ENCODE data around the gene PALLD.

The PALLD gene

GRCh38 chr4:168844353-168845049 lies 347.6 kb downstream of the PALLD start:
- DNase-seq (ENCODE audit: low read depth in 1 of 2, low spot score in 1 of 2) = no peak

GRCh38 chr4:168845897-168846296 lies 349.0 kb downstream of the PALLD start:
- no peak for DNase-seq (ENCODE audit: low read depth in 1 of 2, low spot score in 1 of 2)

GRCh38 chr4:168846414-168846813 lies 349.6 kb downstream of the PALLD start:
- DNase-seq (ENCODE audit: low read depth in 1 of 2, low spot score in 1 of 2) = no peak

- no peak for DNase-seq (ENCODE audit: low read depth in 1 of 2, low spot score in 1 of 2)
Measured at GRCh38 chr4:168847771-168848502, 351.1 kb downstream of the PALLD start.

GRCh38 chr4:168849030-168849675 lies 352.3 kb downstream of the PALLD start:
- DNase-seq (ENCODE audit: low read depth in 1 of 2, low spot score in 1 of 2) = no peak

- no peak for DNase-seq (ENCODE audit: low read depth in 1 of 2, low spot score in 1 of 2)
Measured at GRCh38 chr4:168849997-168850396, 353.1 kb downstream of the PALLD start.

- no peak for DNase-seq (ENCODE audit: low read depth in 1 of 2, low spot score in 1 of 2)
Measured at GRCh38 chr4:168852387-168852786, 355.5 kb downstream of the PALLD start.

- no peak for DNase-seq (ENCODE audit: low read depth in 1 of 2, low spot score in 1 of 2)
Measured at GRCh38 chr4:168852933-168853713, 356.3 kb downstream of the PALLD start.

GRCh38 chr4:168853770-168854169 lies 356.9 kb downstream of the PALLD start:
- no peak for DNase-seq (ENCODE audit: low read depth in 1 of 2, low spot score in 1 of 2)

- no peak for DNase-seq (ENCODE audit: low read depth in 1 of 2, low spot score in 1 of 2)
Measured at GRCh38 chr4:168854350-168854921, 357.6 kb downstream of the PALLD start.

- DNase-seq (ENCODE audit: low read depth in 1 of 2, low spot score in 1 of 2) = no peak
Measured at GRCh38 chr4:168856312-168856711, 359.5 kb downstream of the PALLD start.

- DNase-seq (ENCODE audit: low read depth in 1 of 2, low spot score in 1 of 2) = no peak
Measured at GRCh38 chr4:168857009-168857408, 360.2 kb downstream of the PALLD start.

GRCh38 chr4:168857546-168858314 lies 360.9 kb downstream of the PALLD start:
- DNase-seq (ENCODE audit: low read depth in 1 of 2, low spot score in 1 of 2) = no peak

GRCh38 chr4:168859100-168859499 lies 362.2 kb downstream of the PALLD start:
- DNase-seq (ENCODE audit: low read depth in 1 of 2, low spot score in 1 of 2) = no peak

- DNase-seq (ENCODE audit: low read depth in 1 of 2, low spot score in 1 of 2) = no peak
Measured at GRCh38 chr4:168859888-168860694, 363.2 kb downstream of the PALLD start.

- DNase-seq (ENCODE audit: low read depth in 1 of 2, low spot score in 1 of 2) = no peak
Measured at GRCh38 chr4:168860827-168861226, 364.0 kb downstream of the PALLD start.

GRCh38 chr4:168863719-168864647 lies 367.1 kb downstream of the PALLD start:
- DNase-seq (ENCODE audit: low read depth in 1 of 2, low spot score in 1 of 2) = no peak

GRCh38 chr4:168864821-168865541 lies 368.1 kb downstream of the PALLD start:
- DNase-seq (ENCODE audit: low read depth in 1 of 2, low spot score in 1 of 2) = no peak
